Measurements from ENCODE around the gene DAB1. TPM values are rescaled to one million over a fixed set of nuclear protein-coding genes. Genes with fewer than 3 reads are reported as not detected.

Gene DAB1
- total RNA-seq, 6 experiments from 2014 or later, result 0.76 to 1.9 (median 1.1) TPM

DNA sequence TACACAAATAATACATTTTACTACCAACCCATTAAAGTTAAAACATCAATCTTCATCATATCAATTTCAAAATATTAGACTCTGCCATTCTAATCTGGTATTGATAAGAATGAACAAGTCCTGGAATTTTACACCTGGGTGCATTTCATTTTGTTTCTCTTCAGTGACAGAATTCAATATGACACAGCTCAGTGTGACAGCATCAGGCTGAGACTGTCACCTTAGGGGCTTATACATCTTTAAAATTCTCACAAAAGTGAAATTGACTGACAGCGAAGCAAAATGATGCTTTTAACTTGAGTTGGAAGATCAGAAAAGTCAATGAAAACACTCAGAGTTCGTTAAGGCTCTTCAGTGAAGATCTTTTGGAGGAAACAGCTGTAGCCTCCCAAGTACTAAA is 213.0 kb downstream of the DAB1 start:
- Histone ChIP-seq H3K9me3 (no peaks in the 10 kb centered on the region), H3K4me1 (peaks cover 0 to 9% (median 0%) of the 10 kb centered on the region in 4 donors), H3K4me3 (no peak overlapping the region), H3K27me3 (no peaks in the 10 kb centered on the region), H3K36me3 (no peaks in the 10 kb centered on the region), H3K27ac (no peak overlapping the region)
- ATAC-seq, result no peak
- intact Hi-C loops (cut with DNase I), result no loop called here
- TF ChIP-seq, protein P1, sequence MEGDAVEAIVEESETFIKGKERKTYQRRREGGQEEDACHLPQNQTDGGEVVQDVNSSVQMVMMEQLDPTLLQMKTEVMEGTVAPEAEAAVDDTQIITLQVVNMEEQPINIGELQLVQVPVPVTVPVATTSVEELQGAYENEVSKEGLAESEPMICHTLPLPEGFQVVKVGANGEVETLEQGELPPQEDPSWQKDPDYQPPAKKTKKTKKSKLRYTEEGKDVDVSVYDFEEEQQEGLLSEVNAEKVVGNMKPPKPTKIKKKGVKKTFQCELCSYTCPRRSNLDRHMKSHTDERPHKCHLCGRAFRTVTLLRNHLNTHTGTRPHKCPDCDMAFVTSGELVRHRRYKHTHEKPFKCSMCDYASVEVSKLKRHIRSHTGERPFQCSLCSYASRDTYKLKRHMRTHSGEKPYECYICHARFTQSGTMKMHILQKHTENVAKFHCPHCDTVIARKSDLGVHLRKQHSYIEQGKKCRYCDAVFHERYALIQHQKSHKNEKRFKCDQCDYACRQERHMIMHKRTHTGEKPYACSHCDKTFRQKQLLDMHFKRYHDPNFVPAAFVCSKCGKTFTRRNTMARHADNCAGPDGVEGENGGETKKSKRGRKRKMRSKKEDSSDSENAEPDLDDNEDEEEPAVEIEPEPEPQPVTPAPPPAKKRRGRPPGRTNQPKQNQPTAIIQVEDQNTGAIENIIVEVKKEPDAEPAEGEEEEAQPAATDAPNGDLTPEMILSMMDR (IDR thresholded peaks at IDR 0.05), result no peak
- no peak for TF ChIP-seq POLR2A (IDR thresholded peaks at IDR 0.05)
- DNase-seq, result no peak
- WGBS (ENCODE audit: insufficient coverage, low coverage, low lambda C conversion rate, missing lambda C conversion rate), result 78% methylated on average over 2 of the region's 2 CpGs

DNA sequence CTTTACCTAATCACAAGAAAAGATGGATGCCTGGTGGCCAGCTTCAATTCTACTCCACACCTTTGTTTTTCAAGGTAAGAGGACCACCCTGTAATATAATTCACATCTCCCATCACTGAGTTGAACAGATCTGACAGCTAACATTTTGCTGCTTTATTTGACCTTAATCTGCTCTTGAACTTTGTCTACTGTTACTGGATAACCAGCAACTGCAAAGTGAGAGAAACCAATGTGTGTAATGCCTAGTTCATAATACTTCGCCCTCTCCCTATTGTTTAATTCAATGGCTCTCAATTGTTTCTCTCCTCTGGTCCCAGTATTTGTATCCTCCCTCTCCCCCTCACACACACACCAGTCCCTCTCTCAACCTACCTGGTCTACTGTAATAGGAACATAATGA is 214.4 kb downstream of the DAB1 start:
- Histone ChIP-seq H3K27me3 (no peaks in the 10 kb centered on the region), H3K4me3 (no peak overlapping the region), H3K4me1 (peaks cover 0 to 9% (median 0%) of the 10 kb centered on the region in 4 donors), H3K36me3 (no peaks in the 10 kb centered on the region), H3K9me3 (no peaks in the 10 kb centered on the region), H3K27ac (no peak overlapping the region)
- WGBS (ENCODE audit: insufficient coverage, low coverage, low lambda C conversion rate, missing lambda C conversion rate), result 25% methylated on average over 1 of the region's 1 CpG
- peak; percentile 20 to 53 (median 40) for ATAC-seq
- intact Hi-C loops (cut with DNase I), result no loop called here
- no peak for DNase-seq
- TF ChIP-seq POLR2A (IDR thresholded peaks at IDR 0.05), result no peak
- TF ChIP-seq, protein P1 (IDR thresholded peaks at IDR 0.05), result no peak

DNA sequence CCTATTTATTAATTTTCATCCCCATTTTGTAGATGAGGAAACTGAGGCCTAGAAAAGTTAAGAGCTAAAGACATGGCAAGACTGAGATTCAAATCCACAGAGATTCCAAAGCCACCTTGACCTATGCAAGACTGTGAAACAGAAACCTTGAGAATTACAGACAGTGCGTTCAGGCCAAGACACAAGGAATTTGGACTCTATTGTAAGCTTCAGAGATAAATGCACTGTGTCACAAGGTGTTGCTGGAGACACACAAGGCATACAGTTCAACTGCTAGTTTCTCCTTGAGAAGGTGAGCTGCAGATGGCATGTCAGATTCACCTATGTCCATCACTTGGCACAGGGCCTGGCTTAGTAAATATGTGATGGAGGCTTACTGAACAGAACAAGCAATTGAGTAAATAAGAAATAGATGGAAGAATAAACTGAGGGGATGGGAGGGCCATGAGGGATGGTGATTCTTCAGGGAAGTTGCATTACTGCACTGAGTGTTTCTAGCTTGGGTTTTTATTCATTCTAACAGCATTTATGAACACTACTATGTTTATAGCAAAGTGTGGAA is 215.0 kb downstream of the DAB1 start:
- Histone ChIP-seq H3K4me1 (peaks cover 0 to 9% (median 0%) of the 10 kb centered on the region in 4 donors), H3K27me3 (no peaks in the 10 kb centered on the region), H3K36me3 (no peaks in the 10 kb centered on the region), H3K4me3 (no peak overlapping the region), H3K9me3 (no peaks in the 10 kb centered on the region), H3K27ac (no peak overlapping the region)
- 83% methylated on average over 1 of the region's 1 CpG for WGBS (ENCODE audit: insufficient coverage, low coverage, low lambda C conversion rate, missing lambda C conversion rate)
- peak in 2 of 4 donors; percentile 18 to 47 for ATAC-seq
- intact Hi-C loops (cut with DNase I), result no loop called here
- no peak for DNase-seq
- TF ChIP-seq POLR2A (IDR thresholded peaks at IDR 0.05), result no peak

DNA sequence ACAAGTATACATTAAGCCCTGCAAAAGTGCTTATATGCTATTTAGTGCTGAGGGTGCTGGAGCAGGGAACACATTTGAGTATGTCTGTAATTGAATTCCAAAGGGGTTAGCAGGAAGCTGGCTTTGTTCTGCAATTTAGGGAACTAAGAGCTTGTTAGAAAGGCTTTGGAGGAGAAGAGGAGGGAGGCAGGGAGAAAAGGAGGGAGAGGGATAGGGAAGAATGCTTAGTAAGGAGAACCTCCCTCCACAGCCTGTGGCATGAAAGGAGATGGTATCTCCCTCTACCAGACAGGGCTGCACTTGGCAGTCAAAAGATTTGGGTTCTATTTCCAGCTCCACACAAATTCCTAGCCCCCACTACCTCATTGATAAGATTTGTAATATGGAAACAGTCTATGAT is 217.8 kb downstream of the DAB1 start:
- intact Hi-C loops (cut with DNase I), result no loop called here
- H3K27me3 ChIP-seq, result no peaks in the 10 kb centered on the region
- TF ChIP-seq, protein P1 (IDR thresholded peaks at IDR 0.05), result no peak
- no peak for TF ChIP-seq POLR2A (IDR thresholded peaks at IDR 0.05)
- DNase-seq (no peak), ATAC-seq (no peak)
- no peaks in the 10 kb centered on the region for H3K36me3 ChIP-seq
- H3K9me3 ChIP-seq, result no peaks in the 10 kb centered on the region
- no peak overlapping the region for H3K4me3 ChIP-seq
- H3K27ac ChIP-seq, result no peak overlapping the region
- H3K4me1 ChIP-seq, result peaks cover 0 to 9% (median 0%) of the 10 kb centered on the region in 4 donors

DNA sequence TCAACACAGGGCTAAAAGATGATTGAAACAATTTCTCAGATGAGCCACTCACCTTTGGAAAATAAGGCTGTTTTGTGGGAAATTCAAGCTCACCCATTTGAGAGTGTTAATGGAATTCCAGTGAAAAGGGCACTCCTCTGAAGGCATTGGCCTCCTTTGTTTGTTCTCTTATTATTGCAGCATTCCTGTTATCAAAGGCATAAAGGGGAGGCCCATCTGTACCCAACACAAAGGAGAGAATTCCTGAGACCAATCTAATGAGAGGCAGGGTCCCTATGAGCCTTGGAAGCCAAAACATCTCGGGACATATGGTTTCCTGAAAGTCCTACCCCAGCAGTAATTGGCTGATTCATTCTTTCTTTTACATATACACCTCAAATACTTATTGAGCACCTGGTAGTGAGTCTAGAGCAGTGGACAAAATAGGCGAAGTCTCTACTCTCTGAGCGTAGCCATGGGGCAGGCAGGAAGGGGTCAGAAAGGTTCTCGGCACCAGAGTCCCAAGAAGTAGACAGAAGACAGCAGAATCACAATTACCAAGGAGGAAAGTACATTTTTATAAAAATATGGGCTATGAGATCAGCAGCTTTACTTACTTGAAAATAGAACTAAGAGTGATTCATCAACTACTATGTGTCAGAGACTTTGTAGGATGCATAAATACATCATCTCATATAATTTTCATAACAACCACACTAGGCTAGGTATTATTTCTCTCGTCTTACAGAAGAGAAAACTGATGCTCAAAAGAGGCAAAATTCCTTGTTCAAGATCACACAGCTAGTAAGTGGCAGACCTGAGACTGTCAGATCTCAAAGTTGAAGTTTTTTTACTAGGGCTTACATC is 218.7 kb downstream of the DAB1 start:
- no peaks in the 10 kb centered on the region for H3K9me3 ChIP-seq
- no peak for ATAC-seq
- no peak for DNase-seq
- 83% methylated on average over 5 of the region's 5 CpGs for WGBS (ENCODE audit: insufficient coverage, low coverage, low lambda C conversion rate, missing lambda C conversion rate)
- no peaks in the 10 kb centered on the region for H3K36me3 ChIP-seq
- no peak overlapping the region for H3K27ac ChIP-seq
- TF ChIP-seq, protein P1 (IDR thresholded peaks at IDR 0.05), result no peak
- no peak for TF ChIP-seq POLR2A (IDR thresholded peaks at IDR 0.05)
- H3K4me1 ChIP-seq, result peaks cover 0 to 9% (median 0%) of the 10 kb centered on the region in 4 donors
- no peak overlapping the region for H3K4me3 ChIP-seq
- H3K27me3 ChIP-seq, result no peaks in the 10 kb centered on the region
- intact Hi-C loops (cut with DNase I), result no loop called here

Measured in right lobe of liver (tissue), 6 donors.